ENCODE results near the gene FBXO5.
"Not testable (repeated sequence)": the region's sequence is repeated elsewhere in the genome, so short reads cannot be mapped to it uniquely, and the experiment has no call there.

The FBXO5 gene, protein sequence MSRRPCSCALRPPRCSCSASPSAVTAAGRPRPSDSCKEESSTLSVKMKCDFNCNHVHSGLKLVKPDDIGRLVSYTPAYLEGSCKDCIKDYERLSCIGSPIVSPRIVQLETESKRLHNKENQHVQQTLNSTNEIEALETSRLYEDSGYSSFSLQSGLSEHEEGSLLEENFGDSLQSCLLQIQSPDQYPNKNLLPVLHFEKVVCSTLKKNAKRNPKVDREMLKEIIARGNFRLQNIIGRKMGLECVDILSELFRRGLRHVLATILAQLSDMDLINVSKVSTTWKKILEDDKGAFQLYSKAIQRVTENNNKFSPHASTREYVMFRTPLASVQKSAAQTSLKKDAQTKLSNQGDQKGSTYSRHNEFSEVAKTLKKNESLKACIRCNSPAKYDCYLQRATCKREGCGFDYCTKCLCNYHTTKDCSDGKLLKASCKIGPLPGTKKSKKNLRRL

DNA sequence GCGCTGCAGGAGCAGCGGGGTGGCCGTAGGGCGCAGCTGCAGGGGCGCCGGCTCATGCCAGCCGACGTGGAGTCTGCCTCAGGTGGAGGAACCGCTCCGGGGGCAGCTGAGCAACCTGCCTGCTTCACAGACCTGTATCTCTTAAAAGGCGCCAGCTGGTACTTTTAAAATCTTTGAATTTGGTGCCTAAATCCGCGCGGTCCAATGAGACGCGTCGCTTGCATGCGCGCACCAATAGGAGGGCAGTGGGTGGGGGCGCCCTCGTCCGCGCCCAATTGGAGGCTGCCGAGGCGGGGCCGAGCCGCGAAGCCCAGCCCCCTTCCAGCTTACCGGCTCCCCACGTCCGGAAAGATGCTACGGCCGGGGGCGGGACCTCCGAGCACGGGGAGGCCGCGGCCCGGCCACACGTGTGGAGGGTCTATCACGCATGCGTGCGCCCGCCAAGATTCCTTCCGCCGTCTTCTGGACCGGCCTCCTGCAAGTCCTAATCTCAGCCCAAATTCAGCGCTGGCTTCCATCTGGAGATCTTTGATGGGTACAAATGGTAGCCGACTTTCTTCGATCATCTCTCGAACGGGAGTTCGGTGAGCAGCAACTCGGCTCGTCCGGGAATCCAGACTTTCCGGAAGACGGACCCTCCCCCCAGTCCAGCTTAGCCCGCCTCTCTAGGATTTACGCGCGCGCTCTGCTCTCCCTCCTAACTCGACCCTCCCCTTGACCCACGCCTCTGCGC lies at the start of gene FBXO5:
Gene FBXO5 (minus strand): TSS at position 138 of the 733 bp plus-strand sequence. CDS start 82 bp downstream, at position 56.
- DNase-seq (ENCODE audit: low read depth), result peak; percentile 96

DNA sequence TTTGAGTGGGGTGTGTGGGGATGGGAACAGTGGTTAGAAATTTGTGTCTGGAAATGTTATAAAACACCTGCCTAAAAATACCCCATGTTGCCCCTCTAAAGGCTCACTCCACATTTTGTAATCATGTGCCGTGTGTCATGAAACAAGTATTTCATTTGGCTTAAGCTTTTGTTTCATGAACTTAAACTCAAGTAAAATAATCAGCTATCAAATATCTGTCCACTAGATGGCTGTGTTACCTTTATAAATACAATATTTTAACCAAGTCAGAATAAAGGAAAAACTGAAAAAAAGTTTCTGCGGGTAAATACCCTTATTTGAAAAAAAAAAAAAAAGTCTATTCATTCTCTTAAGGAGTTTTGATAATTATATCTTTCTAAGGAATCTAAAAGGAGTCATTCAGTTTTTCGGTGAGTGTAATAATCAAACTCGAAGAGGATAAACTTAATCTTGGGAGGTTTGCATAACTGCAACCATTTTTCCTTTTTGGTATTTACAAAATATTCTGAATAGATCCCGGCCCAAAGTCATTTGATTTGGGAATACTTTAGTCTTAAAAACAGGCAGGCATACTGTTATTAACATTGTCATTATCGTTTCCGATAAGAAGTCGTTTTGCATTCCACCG lies 49.5 kb upstream of the FBXO5 start:
- DNase-seq (ENCODE audit: low read depth), result peak; percentile 24

DNA sequence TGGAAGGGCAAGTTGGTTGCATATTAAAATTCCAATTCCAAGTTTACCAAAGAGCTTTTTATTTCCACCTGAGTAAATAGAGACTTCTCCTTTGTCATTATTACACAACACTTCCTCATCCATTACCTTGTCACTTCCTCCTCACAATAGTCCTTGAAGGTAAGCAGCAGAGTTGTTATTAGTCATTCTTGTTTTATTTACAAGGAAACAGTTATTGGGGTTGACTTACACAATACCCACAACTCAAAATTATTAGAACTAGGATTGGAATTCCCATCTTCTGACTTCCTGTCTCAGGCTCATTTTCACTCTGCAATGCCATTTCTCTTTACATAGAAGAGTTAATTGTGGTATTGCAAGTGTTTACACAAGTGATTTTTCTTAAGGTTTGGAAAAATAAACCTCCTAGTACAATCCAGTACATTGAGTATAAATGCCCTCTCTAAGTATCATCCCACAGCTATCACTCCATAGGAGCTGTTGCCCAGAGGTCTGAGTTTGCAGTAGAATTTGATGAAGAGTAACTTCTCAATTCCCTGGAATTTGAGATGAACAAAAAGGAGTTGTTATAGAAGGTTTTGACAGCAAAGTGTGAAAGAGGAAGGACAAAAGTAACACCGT lies 48.6 kb upstream of the FBXO5 start:
- DNase-seq (ENCODE audit: low read depth), result no peak

DNA sequence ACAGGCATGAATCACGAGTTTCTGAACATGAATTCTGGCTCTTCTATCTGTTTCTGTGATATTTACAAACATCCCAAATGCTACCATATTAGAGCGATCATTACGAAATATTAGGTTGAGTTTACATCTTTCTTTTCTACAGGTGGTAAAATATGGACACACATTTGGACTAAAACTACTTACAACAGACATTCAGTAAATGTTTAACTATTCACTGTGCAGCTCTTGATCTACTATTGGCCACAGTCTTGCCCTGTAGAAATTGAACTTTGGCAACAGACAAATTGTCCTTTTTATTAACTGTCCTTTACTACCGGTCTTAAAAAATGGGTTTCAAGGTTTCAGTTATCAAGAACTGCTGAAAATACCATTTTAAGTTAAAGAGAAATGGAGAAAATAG lies 46.1 kb upstream of the FBXO5 start:
- DNase-seq (ENCODE audit: low read depth), result no peak

DNA sequence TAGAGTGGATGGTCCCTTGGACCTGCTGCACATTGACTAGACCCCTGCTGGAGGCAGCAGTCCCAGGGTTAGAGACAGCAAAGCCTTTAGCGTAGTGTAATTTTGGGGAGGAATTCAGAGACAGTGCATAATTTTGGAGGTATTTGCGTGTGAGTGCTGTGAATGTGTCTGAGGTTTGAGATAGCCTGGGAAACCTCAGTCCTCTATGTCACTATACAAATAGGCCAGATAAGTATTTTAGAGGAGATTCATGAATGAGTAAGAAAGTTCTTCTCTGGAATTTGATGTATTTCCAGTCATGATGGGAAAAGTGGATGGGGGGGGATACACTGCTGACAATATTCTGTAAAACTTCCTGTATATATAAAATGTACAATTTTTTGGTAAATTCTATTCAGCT lies 45.4 kb upstream of the FBXO5 start:
- no peak for DNase-seq (ENCODE audit: low read depth)

DNA sequence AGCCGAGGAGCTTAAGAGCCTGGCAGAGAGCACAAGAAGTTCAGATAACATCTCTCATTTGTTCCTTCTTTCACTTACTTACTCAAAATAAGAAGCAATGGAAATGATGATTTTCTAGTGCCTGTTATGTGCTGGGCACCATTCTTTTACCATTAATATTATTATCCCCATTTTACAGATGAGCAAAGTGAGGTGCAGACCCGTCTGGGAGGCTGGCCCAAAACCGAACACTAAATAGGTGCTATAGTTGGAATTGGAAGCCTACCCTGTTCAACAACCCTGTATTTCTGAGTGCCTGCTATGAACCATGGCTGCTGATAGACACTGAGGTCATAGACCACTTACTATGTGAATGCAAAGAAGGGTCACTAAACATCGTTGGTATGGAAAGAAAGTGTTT lies 44.6 kb upstream of the FBXO5 start:
- DNase-seq (ENCODE audit: low read depth), result no peak

DNA sequence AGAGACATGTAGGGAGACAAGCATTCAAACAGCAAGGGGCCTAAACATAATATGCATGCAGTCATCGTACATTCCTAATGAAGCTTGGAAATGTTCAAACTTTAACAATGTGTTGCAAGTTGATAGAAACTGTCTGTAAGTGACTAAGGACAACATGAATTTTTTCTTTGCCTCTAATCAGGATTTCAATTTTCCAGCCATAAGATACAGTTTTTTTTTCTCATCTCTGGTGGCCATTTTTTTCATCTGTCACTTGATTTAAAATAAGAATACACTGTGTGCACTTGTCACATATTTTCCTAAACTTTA lies 41.8 kb upstream of the FBXO5 start:
- DNase-seq (ENCODE audit: low read depth), result no peak

DNA sequence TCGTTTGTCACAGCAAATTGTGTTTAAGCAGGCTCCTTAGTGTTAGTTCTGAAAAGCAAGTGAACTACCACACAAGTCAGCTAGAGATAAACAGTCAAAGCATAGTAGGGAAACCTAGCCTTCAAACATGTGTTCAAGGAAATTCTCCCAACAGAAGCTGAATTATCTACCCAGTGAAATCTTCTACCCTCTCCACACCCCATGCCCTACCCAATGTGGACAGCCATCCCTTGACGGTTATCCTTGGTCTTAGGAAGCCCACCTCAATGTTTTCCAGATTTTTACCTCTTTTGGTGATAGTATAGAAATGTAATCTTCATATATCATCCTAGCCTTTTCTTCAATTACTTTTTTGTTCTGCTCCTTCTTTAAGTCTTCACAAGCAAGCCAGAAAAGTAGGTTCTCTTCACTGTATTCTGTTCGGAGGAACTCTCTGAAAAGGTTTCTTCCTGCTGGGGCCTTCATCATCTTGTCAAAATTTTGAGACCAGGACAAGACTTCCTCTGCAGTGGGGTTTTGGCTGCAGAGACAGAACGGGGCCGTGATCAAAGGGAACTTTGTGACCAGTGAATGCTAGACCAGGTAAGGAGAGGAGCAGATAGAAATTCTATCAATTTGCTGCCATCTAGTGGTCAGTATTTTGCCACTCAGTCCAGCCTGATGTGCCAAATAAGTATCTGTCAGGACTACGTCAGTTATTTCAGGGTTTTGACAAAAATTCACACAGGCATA lies 41.3 kb upstream of the FBXO5 start:
- DNase-seq (ENCODE audit: low read depth), result no peak

DNA sequence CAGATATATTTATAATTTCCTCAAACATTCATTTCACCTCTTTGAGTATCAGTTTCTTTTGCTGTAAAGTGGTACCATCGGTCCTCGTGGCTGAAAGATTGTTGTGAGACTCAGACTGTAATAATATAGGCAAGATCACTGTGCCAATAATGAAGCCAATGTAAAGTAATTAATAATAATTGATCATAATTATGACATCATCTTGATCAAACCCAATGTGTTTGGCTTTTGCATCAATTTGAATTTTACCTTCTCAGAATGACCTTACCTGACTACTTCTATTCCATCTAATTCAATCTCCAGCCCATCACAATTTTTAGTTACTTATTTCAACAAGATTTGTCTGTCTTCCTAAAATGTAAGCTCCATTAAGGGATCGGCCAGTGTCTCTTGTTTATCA lies 35.5 kb upstream of the FBXO5 start:
- DNase-seq (ENCODE audit: low read depth), result no peak

DNA sequence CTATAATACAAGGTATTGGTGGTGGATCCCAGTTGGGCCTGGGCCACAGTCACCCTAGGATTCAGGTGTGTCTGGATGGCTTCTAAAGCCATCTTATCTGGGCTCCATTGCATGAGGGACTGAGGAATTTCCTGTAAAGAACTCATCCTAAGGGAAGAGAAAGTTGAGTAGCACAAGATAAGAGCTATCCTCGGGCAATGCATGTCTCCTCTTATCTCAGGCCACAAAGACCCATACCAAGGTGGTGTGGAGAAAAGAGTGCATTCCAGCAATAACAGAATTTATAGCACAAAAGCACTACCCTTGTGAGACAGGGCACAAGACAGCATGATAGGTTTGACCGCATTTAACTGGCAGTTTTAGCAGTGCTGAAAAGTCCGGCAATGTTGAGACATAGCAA lies 34.0 kb upstream of the FBXO5 start:
- no peak for DNase-seq (ENCODE audit: low read depth)

DNA sequence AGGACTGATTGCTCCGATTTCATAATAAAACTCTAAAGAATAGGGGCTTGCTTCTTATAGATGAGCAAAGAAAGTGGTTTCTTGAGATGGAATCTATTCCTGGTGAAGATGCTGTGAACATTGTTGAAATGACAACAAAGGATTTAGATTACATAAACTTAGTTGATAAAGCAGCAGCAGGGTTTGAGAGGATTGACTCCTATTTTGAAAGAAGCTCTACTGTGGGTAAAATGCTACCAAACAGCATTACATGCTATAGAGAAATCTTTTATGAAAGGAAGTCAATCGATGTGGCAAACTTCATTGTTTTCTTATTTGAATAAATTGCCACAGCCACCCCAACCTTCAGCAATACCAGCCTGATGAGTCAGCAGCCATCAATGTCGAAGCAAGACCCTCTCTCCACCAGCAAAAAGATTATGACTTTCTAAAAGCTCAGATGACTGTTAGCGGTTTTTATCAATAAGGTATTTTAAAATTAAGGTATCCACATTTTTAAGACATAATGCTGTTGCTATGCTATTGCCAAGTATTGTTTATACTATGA lies 32.3 kb upstream of the FBXO5 start:
- no peak for DNase-seq (ENCODE audit: low read depth)

DNA sequence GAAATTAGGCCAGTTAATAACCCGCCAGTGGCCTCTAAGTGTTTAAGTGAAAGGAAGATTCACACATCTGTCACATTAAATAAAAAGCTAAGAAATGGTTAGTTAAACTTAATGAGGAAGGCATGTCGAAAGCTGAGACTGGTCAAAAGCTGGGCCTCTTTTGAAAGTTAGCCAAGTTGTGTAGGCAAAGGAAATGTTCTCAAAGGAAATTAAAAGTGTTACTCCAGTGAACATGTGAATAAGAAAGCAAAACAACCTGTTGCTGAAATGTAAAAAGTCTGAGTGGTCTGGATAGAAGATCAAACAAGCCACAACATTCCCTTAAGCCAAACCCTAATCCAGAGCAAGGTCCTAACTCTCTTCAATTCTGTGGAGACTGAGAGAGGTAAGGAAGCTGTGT lies 30.6 kb upstream of the FBXO5 start:
- DNase-seq (ENCODE audit: low read depth), result no peak

DNA sequence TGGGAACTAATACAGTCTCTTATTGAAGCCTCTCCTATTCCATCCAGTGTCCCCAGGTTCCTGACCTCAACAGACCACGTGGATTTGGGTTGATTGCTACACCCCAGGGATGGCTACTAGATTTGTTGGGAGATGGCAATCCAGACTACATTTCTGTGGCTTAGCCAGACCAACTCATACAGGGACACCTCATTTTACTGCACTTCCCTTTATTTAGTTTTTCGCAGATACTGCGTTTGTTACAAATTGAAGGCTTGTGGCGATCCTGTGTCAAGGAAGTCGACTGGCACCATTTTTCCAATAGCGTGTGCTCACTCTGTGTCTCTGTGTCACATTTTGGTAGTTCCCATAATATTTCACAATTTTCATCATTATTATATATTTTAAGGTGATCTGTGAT lies 30.0 kb upstream of the FBXO5 start:
- DNase-seq (ENCODE audit: low read depth), result no peak

DNA sequence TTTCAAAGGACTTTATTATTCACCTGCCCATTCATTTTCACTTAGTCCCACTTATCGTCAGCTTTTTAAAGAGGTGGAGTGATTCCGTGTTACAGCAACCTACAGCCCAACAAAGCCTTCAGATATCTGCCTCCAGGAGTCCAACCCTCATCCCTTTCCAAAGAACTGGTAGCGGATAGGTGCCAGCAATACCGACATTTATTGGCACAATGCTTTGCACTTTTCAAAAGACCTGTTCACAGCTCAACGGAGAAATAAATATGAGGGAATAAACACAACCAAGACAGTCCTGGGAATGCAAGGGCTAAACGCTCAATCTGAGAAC lies 20.5 kb upstream of the FBXO5 start:
- DNase-seq (ENCODE audit: low read depth), result no peak

DNA sequence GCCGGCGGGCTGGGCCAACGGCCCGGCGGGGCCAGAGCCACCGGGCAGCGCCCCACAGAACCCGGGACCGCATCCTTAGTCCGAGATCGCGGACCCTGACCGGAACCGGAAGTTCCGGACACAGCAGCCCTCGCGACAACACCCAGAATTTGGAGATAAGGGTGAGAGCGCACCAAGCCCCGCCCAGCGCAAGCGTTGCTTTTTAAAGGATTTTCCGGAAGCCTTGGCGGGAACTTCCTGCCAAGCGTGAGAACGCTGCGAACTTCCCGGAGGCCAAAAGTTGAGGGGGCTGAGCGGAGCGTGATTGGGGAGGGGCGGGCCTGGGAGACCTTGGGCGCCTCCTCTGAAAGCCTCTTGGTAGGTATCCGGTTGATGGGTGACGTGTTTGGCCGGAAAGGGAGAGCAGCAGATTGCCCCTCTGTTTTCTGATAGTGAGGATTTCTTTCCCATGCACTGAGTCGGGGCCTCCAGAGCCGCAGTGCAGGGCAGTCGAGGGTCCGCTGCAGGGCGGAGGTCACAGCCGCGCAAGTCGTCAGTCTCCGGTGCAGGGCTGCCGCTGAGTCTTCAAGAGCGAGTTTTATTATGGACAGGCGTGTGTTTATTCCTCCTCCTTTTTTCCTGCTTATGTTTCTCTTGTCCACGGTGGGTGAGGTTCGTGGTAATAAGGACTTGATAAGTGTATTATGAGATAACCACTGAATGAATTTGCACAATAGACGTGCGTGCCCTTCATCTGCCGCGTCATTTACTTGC lies 19.9 kb upstream of the FBXO5 start, which contains the start of gene MTRF1L:
Gene MTRF1L (minus strand): TSS at position 97 of the 753 bp plus-strand sequence. CDS start 24 bp downstream, at position 73.
- peak; percentile 87 for DNase-seq (ENCODE audit: low read depth)

DNA sequence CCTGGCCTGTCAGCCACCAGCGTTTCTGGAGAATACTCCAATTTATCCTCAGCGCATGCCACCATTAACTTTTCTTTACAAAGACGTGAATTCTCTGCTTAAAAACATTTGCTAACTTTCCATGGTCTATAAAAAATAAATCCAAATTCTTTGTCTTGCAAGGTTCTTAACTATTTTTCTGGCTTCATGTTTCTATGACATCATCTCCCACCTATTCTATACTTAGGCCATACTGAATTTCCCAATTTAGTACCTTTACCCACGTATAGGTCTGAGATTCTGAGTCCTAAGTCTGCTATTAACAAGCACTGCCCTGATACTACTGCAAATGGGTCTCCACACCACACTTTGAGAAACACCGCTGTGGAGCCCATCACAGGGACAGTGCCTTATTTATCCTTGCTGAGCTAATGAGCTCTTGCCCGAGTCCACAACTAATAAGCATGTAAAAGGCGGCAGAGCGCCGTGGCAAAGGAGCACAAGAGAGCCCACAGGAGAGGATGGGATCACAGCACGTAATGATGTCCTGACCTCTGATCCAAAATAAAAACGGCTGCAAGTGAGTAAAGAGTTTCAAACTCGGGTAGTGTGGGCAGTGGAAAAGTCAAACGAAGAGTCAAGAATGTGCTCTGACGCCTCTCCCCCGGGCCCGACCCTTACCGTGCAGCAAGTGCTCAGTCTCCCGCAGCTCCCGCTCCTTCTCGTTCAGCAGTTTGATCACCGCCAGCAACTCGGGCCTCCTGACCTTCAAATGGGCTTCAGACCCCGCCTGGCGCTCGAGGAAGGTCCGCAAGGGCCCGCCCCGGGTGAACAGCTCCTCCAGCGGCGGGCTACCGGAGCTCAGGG lies 19.1 kb upstream of the FBXO5 start:
- DNase-seq (ENCODE audit: low read depth), result no peak

DNA sequence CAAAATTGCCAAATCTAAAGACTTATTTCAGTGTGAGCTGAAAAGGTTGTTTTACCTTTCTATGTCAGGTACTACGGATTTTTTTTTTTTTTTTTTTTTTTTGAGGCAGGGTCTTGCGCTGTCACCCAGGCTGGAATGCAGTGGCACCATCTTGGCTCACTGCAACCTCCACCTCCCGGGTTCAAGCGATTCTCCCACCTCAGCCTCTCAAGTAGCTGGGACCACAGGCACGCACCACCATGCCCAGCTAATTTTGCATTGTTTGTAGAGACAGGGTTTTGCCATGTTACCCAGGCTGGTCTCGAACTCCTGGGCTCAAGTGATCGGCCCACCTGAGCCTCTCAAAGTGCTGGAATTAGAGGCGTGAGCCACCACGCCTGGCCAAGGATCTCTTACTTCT lies 17.9 kb upstream of the FBXO5 start:
- DNase-seq (ENCODE audit: low read depth), result not testable (repeated sequence)

DNA sequence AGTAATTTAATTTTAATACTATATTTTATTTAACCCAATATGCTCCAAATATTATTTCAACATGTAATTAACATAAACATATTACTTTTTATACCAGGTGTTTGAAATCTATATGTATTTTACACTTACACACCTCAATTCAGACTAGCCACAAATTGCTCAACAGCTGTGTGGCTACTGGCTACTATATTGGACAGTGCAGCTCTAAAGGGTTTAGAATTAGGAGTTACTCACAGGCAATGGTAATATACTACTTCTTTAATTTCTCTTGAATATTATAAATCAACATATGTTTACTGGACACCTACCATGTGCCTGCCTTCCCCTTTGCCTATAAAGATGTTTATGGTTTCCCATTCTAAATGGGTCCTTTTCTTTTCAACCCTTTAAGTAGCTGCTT lies 17.4 kb upstream of the FBXO5 start:
- DNase-seq (ENCODE audit: low read depth), result no peak

DNA sequence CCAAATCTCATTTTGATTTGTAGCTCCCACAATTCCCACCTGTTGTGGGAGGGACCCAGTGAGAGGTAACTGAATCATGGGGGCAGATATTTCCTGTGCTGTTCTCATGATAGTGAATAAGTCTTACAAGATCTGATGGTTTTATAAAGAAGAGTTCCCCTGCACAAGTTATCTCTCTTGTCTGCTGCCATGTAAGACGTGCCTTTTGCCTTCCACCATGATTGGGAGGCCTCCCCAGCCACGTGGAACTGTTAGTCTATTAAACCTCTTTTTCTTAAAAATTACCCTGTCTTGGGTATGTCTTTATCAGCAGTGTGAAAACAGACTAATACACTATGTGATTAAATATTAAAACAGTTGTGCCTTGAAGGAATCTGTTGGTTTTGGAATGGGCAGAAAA lies 16.7 kb upstream of the FBXO5 start:
- not testable (repeated sequence) for DNase-seq (ENCODE audit: low read depth)

DNA sequence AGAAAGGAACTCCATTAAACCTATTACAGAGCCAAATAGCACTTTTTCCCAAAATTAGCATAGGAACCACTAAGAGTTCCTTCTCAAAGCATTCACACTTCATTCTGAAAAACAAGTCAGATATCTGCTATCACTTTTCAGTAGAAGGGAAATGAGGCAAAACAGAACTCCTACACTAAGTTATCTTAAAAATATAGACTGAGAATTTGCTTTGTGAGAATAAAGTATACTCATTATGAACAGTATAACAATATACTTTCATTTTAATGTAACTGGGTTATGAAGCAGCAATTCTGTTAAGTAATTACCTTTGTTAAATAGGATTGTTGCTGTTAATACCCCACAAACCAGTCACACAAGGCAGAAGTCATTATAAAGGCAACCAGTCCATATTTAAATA lies 11.0 kb upstream of the FBXO5 start:
- DNase-seq (ENCODE audit: low read depth), result no peak

Data from GM04504 (cell line).